HEK293T (cell line): Measurements from ENCODE around the gene IGSF5.

Source experiments
- CTBP1 ChIP-seq: fragments of 450-650 bp; IDR thresholded peaks from 2 replicates; pipeline ENCODE4 v1.6.1; 2016; ENCODE audit warnings: borderline replicate concordance
- FOXM1 ChIP-seq: fragments of 450-650 bp; IDR thresholded peaks from 2 replicates; pipeline ENCODE4 v1.6.1; 2017; ENCODE audit warnings: mild to moderate bottlenecking, borderline replicate concordance
- L3MBTL2 ChIP-seq: fragments of 450-650 bp; conservative IDR thresholded peaks from 2 replicates; pipeline ENCODE4 v1.6.1; 2016; ENCODE audit warnings: mild to moderate bottlenecking

DNA sequence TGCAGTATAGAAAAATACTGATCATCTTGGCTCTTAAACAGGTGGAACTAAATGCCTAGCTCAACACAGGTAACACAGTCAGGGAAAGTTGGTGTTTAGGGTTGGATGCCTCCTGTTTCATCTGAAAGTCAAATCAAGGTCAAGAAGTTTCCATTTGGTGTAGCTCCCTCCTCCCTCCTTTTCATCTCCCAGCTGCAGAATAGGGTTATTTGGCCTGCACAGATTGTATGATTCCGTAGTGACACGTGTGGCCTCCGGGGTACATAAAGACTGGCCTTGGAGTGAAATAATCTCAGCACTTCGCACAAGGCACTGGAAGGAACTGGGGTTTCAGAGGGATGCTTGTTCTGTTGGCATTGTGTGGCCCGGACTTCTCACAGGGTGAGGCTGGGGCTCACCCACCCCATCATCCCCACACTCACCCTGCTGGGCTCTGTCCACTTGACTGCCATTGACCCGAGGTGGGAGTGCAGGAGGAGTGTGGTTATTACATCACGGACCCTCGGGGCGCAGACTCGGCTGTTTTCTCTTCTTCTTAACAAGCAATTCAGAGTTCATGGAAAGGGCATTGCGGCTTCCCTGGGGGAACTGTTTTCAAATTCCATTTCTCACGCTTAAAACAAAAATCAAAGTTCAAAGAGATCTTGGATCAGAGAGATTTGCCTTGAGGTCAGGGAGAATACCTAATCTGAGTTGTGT is 18.4 kb downstream of the IGSF5 start:
- TF ChIP-seq FOXM1 (no peak), CTBP1 (no peak), L3MBTL2 (no peak)
